PFSK-1 (cell line): Measurements from ENCODE around the gene SCTR.

Source experiments
- FOXP2 ChIP-seq: optimal IDR thresholded peaks from 2 replicates; pipeline ENCODE3; 2011; ENCODE audit warnings: borderline replicate concordance, control low read depth, inconsistent platforms; ENCODE audit not compliant: insufficient read depth; ENCODE audit errors: extremely low read length, extremely low read depth
- POLR2AphosphoS5 ChIP-seq: IDR thresholded peaks from 2 replicates; pipeline ENCODE4 v1.6.1; 2012; ENCODE audit warnings: low read depth, mild to moderate bottlenecking, control low read depth, low read length, moderate library complexity
- REST ChIP-seq, 2 experiments: IDR thresholded peaks; 2 replicates each; pipeline versions ENCODE4 v1.6.1 to v1.8.0; 2011 to 2012; ENCODE audit warnings: low read depth in 2 of 2, low read length in 2 of 2, control low read depth in 1 of 2, inconsistent platforms in 1 of 2, mild to moderate bottlenecking in 1 of 2, moderate library complexity in 1 of 2; ENCODE audit not compliant: insufficient read depth in 1 of 2
- SIN3A ChIP-seq: IDR thresholded peaks from 2 replicates; pipeline ENCODE4 v1.6.1; 2012; ENCODE audit warnings: mild to moderate bottlenecking, low read length, moderate library complexity, borderline replicate concordance; ENCODE audit not compliant: insufficient read depth
- TAF1 ChIP-seq: IDR thresholded peaks from 2 replicates; pipeline ENCODE4 v1.6.1; 2012; ENCODE audit warnings: low read length, control low read depth, borderline replicate concordance; ENCODE audit not compliant: insufficient read depth

GRCh38 chr2:119517433-119517832 is 6.8 kb downstream of the SCTR start:
- no peak for TF ChIP-seq REST (IDR thresholded peaks at IDR 0.05; ENCODE audit: insufficient read depth in 1 of 2, low read depth in 2 of 2, low read length in 2 of 2)
- no peak for TF ChIP-seq TAF1
- TF ChIP-seq POLR2AphosphoS5: no peak
- no peak for TF ChIP-seq SIN3A
- TF ChIP-seq FOXP2: no peak
